Measurements from ENCODE around the gene RHOC.
"Not testable (repeated sequence)": the region's sequence is repeated elsewhere in the genome, so short reads cannot be mapped to it uniquely, and the experiment has no call there.

RHOC gene

DNA sequence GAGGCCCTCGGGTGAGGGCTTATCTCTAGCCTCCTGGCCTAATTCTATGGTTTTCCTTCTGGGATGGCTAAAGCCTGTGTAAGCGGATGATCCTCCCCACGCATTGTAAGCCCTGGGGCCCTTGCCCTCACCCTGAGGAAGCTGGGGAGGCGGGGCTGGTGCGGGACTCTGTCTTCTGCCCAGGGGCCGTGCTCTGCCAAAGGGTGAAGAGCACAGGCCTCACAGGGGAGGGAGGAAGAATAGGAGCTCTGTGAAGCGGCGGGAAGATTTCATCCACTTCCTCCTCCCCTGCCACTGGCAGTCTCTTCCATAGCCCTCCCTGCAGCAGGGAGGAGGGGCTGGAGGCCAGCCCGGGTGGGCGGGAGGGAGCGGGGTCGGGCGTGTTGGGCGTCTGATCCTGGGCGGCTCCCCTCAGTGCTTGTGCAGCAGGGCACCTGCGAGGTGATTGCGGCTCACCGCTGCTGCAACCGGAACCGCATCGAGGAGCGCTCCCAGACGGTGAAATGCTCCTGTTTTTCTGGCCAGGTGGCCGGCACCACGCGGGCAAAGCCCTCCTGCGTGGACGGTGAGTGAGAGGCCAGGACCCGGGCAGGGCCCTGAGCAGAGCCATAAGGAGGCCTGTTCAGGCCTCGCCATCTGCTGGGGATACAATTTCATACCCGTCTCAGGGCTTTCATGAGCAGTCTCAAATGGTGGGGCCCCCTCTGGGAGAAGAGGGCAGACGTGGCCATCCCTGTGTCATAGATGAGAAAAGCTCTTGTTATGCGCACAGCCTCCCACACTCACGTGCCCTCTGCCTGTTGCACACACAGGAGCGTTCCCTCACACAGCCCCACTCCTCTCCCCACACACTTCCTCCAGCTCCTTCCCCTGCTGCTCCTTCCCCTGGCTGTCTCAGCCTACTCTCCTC, 15.9 kb upstream of the RHOC start:
- TF ChIP-seq CTCF (IDR thresholded peaks at IDR 0.05; ENCODE audit: low read depth, low read length, missing control alignments): no peak
- H3K4me3 ChIP-seq (ENCODE audit: low read depth, low read length): no peak overlapping the region
- in situ Hi-C loops (cut with HindIII; ENCODE audit: low sequenced_read_pairs): no loop called here
- no peak for DNase-seq (ENCODE audit: low read depth)

GRCh38 chr1:112721966-112722524, 15.1 kb upstream of the RHOC start:
- H3K4me3 ChIP-seq (ENCODE audit: low read depth, low read length): no peak overlapping the region
- TF ChIP-seq CTCF (IDR thresholded peaks at IDR 0.05; ENCODE audit: low read depth, low read length, missing control alignments): no peak
- DNase-seq (ENCODE audit: low read depth): no peak
- in situ Hi-C loops (cut with HindIII; ENCODE audit: low sequenced_read_pairs): no loop called here

GRCh38 chr1:112721294-112721693, 14.4 kb upstream of the RHOC start:
- DNase-seq (ENCODE audit: low read depth); in situ Hi-C loops (cut with HindIII; ENCODE audit: low sequenced_read_pairs); H3K4me3 ChIP-seq (ENCODE audit: low read depth, low read length): not testable (repeated sequence)

DNA sequence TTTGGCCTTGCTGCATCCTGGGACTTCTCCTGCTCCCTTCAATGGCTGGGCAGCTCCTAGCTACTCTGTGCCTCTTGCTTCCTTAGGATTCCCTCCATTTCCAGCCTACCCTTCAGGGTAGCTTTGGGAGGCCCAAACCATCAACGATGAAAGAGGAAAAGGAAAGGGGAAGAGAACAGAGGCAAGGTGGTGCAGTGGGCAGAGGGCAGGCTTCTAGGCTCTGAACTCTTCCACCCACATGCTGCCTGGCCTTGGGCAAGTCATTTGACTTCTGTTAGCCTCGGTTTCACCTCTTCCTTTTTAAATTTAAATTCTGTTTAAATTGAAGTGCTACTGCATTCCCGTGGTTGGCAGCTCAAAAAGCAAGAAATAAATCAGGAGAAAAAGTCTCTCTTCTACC, 13.9 kb upstream of the RHOC start:
- no peak for DNase-seq (ENCODE audit: low read depth)
- TF ChIP-seq CTCF (IDR thresholded peaks at IDR 0.05; ENCODE audit: low read depth, low read length, missing control alignments): no peak
- in situ Hi-C loops (cut with HindIII; ENCODE audit: low sequenced_read_pairs): no loop called here
- H3K4me3 ChIP-seq (ENCODE audit: low read depth, low read length): no peak overlapping the region

- no peak for DNase-seq (ENCODE audit: low read depth)
- H3K4me3 ChIP-seq (ENCODE audit: low read depth, low read length): no peak overlapping the region
- in situ Hi-C loops (cut with HindIII; ENCODE audit: low sequenced_read_pairs): loop anchor here (5.0 kb wide), 2 partner anchors 78 to 323 kb away; no protein-coding TSS in a partner anchor
- no peak for TF ChIP-seq CTCF (IDR thresholded peaks at IDR 0.05; ENCODE audit: low read depth, low read length, missing control alignments)
Observed at GRCh38 chr1:112719706-112720105, 12.8 kb upstream of the RHOC start.

- no peak overlapping the region for H3K4me3 ChIP-seq (ENCODE audit: low read depth, low read length)
- DNase-seq (ENCODE audit: low read depth): no peak
- peak; percentile 85 for TF ChIP-seq CTCF (IDR thresholded peaks at IDR 0.05; ENCODE audit: low read depth, low read length, missing control alignments)
- in situ Hi-C loops (cut with HindIII; ENCODE audit: low sequenced_read_pairs): loop anchor here (5.0 kb wide), 2 partner anchors 78 to 323 kb away; no protein-coding TSS in a partner anchor
Observed at GRCh38 chr1:112718691-112719418, 11.9 kb upstream of the RHOC start.

All from astrocyte of the cerebellum (primary cell).